GM21723 (cell line): ENCODE data around the gene RNASEH2A.

Source experiments
- ATAC-seq: cut with Tn5 transposase; IDR thresholded peaks from one replicate; pipeline ENCODE4 v1.9.1; 2021; ENCODE audit warnings: mild to moderate bottlenecking, moderate library complexity; ENCODE audit not compliant: unreplicated experiment

RNASEH2A gene

GRCh38 chr19:12782424-12783290 lies 23.7 kb upstream of the RNASEH2A start:
- no peak for ATAC-seq

GRCh38 chr19:12783291-12783848 lies 23.0 kb upstream of the RNASEH2A start:
- no peak for ATAC-seq

- no peak for ATAC-seq
Measured at GRCh38 chr19:12783849-12784393, 22.5 kb upstream of the RNASEH2A start.

- no peak for ATAC-seq
Measured at GRCh38 chr19:12784394-12784870, 22.0 kb upstream of the RNASEH2A start.

GRCh38 chr19:12784871-12785430 lies 21.4 kb upstream of the RNASEH2A start:
- no peak for ATAC-seq

GRCh38 chr19:12785431-12786031 lies 20.9 kb upstream of the RNASEH2A start:
- ATAC-seq, result no peak

- ATAC-seq, result no peak
Measured at GRCh38 chr19:12786141-12786870, 20.1 kb upstream of the RNASEH2A start.

GRCh38 chr19:12786952-12787351 lies 19.4 kb upstream of the RNASEH2A start:
- ATAC-seq, result no peak

- no peak for ATAC-seq
Measured at GRCh38 chr19:12787458-12787857, 18.9 kb upstream of the RNASEH2A start.

- ATAC-seq, result no peak
Measured at GRCh38 chr19:12788042-12788681, 18.2 kb upstream of the RNASEH2A start.

- ATAC-seq, result no peak
Measured at GRCh38 chr19:12788682-12789097, 17.7 kb upstream of the RNASEH2A start.

- ATAC-seq, result no peak
Measured at GRCh38 chr19:12789098-12789903, 17.1 kb upstream of the RNASEH2A start.

- peak; percentile 40 for ATAC-seq
Measured at GRCh38 chr19:12789904-12790619, 16.3 kb upstream of the RNASEH2A start.

GRCh38 chr19:12790628-12791344 lies 15.6 kb upstream of the RNASEH2A start:
- ATAC-seq, result no peak

GRCh38 chr19:12791345-12792050 lies 14.9 kb upstream of the RNASEH2A start, which contains the start of gene JUNB:
Gene JUNB (plus strand): TSS chr19:12791486. CDS start chr19:12791772, 286 bp downstream.
- ATAC-seq, result peak; percentile 35

- ATAC-seq, result no peak
Measured at GRCh38 chr19:12792051-12792852, 14.1 kb upstream of the RNASEH2A start.
